Measurements from ENCODE around the gene MRPL4.

MRPL4 gene

GRCh38 chr19:10251792-10252694, at the start of gene MRPL4:
TSS of gene MRPL4 (plus strand) at chr19:10252214. CDS start at chr19:10252254, 40 bp downstream.
- peak; percentile 95 for DNase-seq (ENCODE audit: low read depth)

GRCh38 chr19:10203686-10204085, 48.3 kb upstream of the MRPL4 start:
- DNase-seq (ENCODE audit: low read depth) = no peak

DNA sequence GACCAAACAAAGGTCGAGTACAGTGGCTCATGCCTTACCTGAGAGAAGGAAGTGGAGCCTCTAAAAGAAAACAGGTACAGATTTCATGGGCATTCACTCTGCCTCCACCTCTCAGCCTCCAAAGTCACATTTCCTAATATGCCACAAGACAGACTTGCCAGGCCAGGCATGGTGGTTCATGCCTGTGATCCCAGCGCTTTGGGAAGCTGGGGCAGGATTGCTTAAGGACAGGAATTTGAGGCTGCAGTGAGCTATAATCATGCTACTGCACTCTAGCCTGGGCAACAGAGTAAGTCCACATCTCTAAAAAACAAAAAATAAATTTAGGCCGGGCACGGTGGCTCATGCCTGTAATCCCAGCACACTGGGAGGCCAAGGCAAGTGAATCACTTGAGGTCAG, 46.4 kb upstream of the MRPL4 start:
- no peak for DNase-seq (ENCODE audit: low read depth)

DNA sequence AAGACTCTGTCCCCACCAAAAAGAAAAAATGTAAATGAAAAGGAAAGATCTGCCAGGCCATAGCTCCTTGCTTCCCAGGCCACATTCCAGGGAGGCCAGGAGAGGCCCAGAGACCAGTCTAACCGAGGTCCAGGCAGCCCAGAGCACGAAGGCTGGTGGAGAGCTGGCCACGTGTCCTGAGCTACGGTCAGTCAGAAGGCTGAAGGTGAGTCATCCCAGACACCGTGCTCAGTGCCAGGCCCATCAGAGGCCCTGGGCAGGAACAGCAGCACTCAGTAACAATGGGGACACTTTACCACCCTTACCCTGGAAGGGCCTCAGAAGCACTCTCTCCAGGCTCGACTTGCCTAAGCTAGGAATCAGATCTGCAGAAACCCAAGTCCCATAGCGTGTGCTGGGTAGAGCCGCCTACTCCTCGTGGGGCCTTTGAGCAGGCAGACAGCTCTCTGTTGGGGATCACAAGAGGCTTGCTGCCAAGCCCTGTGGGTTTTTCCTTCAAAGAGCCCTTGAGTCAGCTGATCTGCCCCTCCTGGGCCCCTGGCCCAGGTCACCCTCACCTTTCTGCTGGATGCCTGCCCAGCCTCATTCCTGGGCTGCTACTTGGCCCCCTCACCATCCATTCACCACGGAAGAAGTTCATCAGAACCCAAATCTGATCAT, 45.7 kb upstream of the MRPL4 start:
- no peak for DNase-seq (ENCODE audit: low read depth)

GRCh38 chr19:10207026-10207425, 45.0 kb upstream of the MRPL4 start:
- DNase-seq (ENCODE audit: low read depth) = no peak

DNA sequence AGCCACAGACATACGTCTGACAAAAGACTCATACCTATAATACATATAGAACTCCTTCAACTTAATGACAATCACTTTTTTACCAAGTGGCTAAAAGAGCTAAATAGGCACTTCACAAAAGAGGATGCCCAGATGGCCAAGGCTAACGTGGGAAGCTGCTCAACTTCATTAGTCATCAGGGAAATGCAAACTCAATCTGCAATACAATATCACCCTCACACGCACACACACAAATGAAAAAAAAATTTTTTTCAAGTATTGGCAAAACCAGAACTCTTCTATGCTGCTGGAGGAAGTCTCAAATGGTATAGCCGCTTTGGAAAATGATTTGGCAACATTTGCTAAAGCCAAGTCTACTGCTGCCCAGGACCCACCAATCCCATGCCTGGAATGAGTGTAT, 42.7 kb upstream of the MRPL4 start:
- no peak for DNase-seq (ENCODE audit: low read depth)

GRCh38 chr19:10211061-10211460, 41.0 kb upstream of the MRPL4 start:
- no peak for DNase-seq (ENCODE audit: low read depth)

DNA sequence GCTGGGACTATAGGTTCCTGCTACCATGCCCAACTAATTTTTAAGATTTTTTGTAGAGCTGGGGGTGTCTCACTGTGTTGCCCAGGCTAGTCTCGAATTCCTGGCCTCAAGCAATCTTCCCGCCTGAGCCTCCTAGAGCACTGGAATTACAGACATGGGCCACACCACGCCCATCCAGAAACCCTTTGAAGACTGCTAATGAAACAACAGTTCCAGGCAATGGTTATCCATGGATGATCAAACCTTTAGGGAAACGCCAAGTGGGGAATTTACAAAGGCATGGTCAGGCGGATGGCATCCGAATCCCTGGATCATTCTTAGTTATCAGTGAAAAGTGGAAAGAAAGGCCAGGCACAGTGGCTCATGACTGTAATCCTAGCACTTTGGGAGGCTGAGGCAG, 40.3 kb upstream of the MRPL4 start:
- DNase-seq (ENCODE audit: low read depth) = no peak

DNA sequence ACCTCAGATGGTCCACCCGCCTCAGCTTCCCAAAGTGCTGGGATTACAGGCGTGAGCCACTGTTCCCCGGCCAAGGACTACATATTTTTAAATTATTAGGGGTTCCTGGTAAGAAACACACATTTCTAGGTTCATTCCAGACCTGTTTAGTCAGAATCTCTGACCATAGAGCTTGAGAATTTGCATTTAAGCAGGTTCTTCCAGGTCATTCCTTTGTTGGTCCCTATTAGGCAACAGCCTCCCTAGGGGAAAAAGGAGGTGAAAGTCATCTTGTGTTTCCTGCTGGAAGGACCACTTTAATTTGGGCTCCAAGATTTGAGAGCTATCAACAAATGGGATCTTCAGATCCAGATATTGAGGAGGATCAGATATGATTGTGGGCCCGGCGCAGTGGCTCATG, 37.2 kb upstream of the MRPL4 start:
- no peak for DNase-seq (ENCODE audit: low read depth)

DNA sequence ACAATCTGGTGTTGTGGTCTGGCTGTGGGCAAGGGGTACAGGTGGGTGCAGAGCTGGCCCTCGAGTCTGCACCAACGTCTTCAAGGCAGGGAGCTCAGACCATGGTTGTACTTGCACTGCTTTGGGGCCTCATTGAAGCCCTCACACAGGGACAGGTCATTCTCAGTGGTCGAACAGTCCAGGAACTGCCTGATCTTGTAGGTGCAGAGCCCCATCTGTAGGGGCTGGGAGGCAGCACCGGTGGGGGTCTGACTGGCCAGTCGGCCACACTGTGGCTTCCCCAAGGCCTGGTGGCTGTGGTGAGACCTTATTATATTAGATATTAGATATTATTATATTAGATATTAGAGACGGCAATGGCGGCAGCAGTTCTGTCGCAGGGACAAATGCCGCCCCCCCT, 34.9 kb upstream of the MRPL4 start:
- no peak for DNase-seq (ENCODE audit: low read depth)

- no peak for DNase-seq (ENCODE audit: low read depth)
These were observed 32.3 kb upstream of the MRPL4 start for GRCh38 chr19:10219678-10220077.

- no peak for DNase-seq (ENCODE audit: low read depth)
These were observed 31.3 kb upstream of the MRPL4 start for GRCh38 chr19:10220695-10221094.

DNA sequence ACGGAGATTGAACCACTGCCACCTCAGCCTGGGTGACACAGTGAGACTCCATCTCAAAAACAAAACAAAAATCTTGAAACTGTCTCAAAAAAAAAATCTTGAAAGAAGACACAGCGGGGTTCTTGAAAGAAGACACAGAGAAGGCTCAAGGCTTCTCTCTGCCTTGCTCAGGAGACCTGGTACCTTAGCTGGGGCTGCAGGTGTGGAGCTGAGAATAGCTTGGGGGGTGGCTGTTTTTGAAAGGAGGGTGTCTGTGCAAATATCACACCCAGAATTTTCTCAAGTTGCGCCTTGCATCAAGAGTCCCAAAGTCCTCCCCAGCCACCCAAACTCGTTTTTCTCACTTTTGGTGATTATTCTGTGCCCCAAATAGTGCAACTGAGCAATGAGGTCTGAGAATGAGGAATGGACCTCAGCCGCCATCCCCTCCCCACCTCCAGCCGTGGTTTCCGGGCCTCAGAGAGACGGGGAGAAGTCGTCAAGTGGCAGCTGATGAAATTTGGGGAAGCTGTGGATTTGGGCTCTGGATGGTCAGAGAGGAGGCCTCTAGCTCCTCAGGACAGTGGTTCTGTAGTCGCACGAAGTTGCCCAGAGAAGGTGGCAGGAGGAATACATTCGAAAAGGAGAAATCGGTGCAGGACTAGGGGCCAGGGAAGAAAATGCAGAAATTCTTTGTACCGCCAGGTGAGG, 29.7 kb upstream of the MRPL4 start:
- DNase-seq (ENCODE audit: low read depth) = no peak

- no peak for DNase-seq (ENCODE audit: low read depth)
These were observed 28.4 kb upstream of the MRPL4 start for GRCh38 chr19:10223488-10224213.

GRCh38 chr19:10224337-10224736, 27.7 kb upstream of the MRPL4 start:
- no peak for DNase-seq (ENCODE audit: low read depth)

- no peak for DNase-seq (ENCODE audit: low read depth)
These were observed 26.0 kb upstream of the MRPL4 start for GRCh38 chr19:10226021-10226375.

DNA sequence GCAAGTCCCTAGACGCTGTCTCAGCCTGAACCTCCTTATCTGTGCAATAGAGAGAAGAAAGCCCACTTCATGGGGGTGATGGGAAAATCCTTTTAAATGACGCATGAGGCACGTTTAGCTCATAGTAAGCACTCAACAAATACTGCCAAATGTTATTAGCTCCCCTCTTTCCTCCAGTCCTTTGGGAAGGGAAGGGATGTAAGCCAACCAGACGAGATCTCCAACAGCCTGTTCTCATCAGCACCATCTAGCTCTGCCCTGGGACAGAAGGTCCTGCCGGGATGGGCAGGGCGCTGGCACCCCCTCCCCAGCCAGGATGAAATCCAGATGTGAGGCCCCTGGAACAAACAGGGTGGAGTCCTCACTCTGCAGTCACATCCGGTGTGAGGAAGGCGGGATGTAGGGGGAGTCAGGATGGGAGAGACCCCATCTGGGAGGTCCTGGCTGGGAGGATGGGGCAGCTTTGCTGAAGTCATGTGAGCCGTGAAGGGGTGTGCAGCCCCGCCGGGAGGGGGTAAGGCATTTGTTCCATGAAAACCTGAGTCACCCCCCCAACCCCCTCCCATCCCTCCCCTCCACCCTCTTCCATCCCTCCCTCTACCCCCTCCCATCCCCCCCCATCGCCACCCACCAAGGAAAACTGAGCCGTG, 25.5 kb upstream of the MRPL4 start:
- DNase-seq (ENCODE audit: low read depth) = no peak

GRCh38 chr19:10227026-10227971, 24.7 kb upstream of the MRPL4 start:
- DNase-seq (ENCODE audit: low read depth) = no peak

DNA sequence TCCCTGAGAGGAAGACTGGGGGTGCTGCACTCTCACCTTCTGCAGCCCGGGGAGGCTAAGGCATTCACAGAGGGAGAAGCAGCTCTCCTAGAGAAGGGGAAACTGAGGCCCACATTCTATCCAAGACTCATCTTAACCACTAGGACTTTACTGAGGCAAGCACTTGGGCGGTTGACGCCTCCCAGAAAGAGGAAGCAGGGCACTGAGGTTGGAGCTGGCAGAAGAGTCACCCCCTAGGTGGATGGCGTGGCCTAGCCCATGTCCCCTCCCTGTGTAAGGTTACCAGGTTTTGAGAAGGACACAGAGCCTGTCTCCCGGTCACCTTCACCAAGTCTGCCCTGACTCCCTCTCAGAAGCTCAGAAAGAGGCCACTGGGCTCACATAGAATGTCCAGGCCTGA, 23.6 kb upstream of the MRPL4 start:
- DNase-seq (ENCODE audit: low read depth) = no peak

- DNase-seq (ENCODE audit: low read depth) = peak; percentile 27
These were observed 23.1 kb upstream of the MRPL4 start for GRCh38 chr19:10228920-10229319.

Data from stimulated activated CD4-positive, alpha-beta T cell treated with anti-CD3 and anti-CD28 coated beads, Interleukin-2, amount 100 ng/mL, for 4 hours (primary cell).